D721Med (cell line): ENCODE data around the gene SORCS2.

Source experiments
- DNase-seq: peaks from one replicate; pipeline ENCODE4 v3.0.0; 2011; ENCODE audit warnings: low spot score; ENCODE audit not compliant: insufficient read length
- FAIRE-seq: peaks from 2 replicates; lab custom pipeline; 2011; peaks lifted over from hg19 to GRCh38; lab: Jason Lieb, UNC
- CTCF ChIP-seq: IDR thresholded peaks from 2 replicates; pipeline ENCODE4 v1.5.1; 2012; ENCODE audit warnings: mild to moderate bottlenecking, control low read depth; ENCODE audit not compliant: insufficient read depth; ENCODE audit errors: missing control alignments

Gene SORCS2

GRCh38 chr4:7342223-7343080, 150.1 kb downstream of the SORCS2 start:
- no peak for DNase-seq
- no peak for TF ChIP-seq CTCF
- FAIRE-seq: no peak

GRCh38 chr4:7343081-7343655, 150.8 kb downstream of the SORCS2 start:
- FAIRE-seq: no peak
- DNase-seq: no peak
- no peak for TF ChIP-seq CTCF

GRCh38 chr4:7343950-7344349, 151.6 kb downstream of the SORCS2 start:
- DNase-seq (no peak), FAIRE-seq (no peak)
- TF ChIP-seq CTCF: no peak

GRCh38 chr4:7344636-7345155, 152.4 kb downstream of the SORCS2 start:
- no peak for TF ChIP-seq CTCF
- FAIRE-seq: no peak
- no peak for DNase-seq

GRCh38 chr4:7347981-7348380, 155.6 kb downstream of the SORCS2 start:
- TF ChIP-seq CTCF: no peak
- FAIRE-seq (no peak), DNase-seq (no peak)

GRCh38 chr4:7348946-7349900, 156.9 kb downstream of the SORCS2 start:
- FAIRE-seq (no peak), DNase-seq (no peak)
- no peak for TF ChIP-seq CTCF
